Karpas-422 (cell line): ENCODE measurements around the gene RRAS2. TPM values are rescaled to one million over a fixed set of nuclear protein-coding genes. Genes with fewer than 3 reads are reported as not detected.
A peak's percentile ranks its signal among the peaks of the same experiment; 100 is the strongest.
"Not testable (repeated sequence)": the region's sequence is repeated elsewhere in the genome, so short reads cannot be mapped to it uniquely, and the experiment has no call there.

Source experiments
- DNase-seq: peaks from one replicate; pipeline ENCODE4 v3.0.0-alpha.2; 2015
- H2AFZ ChIP-seq: fragments of 200-600 bp; sonication (generic); 2 replicates; pipeline ENCODE4 v1.6.1; 2014; ENCODE audit warnings: antibody characterized with exemption, low read length, mixed read lengths
- H3K27ac ChIP-seq: fragments of 200-600 bp; sonication (generic); 2 replicates; pipeline ENCODE4 v1.5.1; 2014; ENCODE audit warnings: mild to moderate bottlenecking, low read length, moderate library complexity
- H3K27me3 ChIP-seq: fragments of 200-600 bp; sonication (generic); 2 replicates; pipeline ENCODE4 v1.6.1; 2014; ENCODE audit warnings: low read length, mixed read lengths
- H3K36me3 ChIP-seq: fragments of 200-600 bp; sonication (generic); 2 replicates; pipeline ENCODE4 v1.6.1; 2014; ENCODE audit warnings: low read length, mixed read lengths; ENCODE audit not compliant: insufficient read depth
- H3K4me1 ChIP-seq: fragments of 200-600 bp; sonication (generic); 2 replicates; pipeline ENCODE4 v1.6.1; 2014; ENCODE audit warnings: mild to moderate bottlenecking, low read length, mixed read lengths
- H3K4me2 ChIP-seq: fragments of 200-600 bp; sonication (generic); 2 replicates; pipeline ENCODE4 v1.6.1; 2014; ENCODE audit warnings: low read length, low read depth, mild to moderate bottlenecking; ENCODE audit not compliant: poor library complexity, severe bottlenecking
- H3K4me3 ChIP-seq: fragments of 200-600 bp; sonication (generic); 2 replicates; pipeline ENCODE4 v1.5.1; 2014; ENCODE audit warnings: mild to moderate bottlenecking, antibody characterized with exemption, low read length, mixed read lengths
- H3K79me2 ChIP-seq: fragments of 200-600 bp; sonication (generic); 2 replicates; pipeline ENCODE4 v1.6.1; 2014; ENCODE audit warnings: mild to moderate bottlenecking, low read length, mixed read lengths
- H3K9ac ChIP-seq: fragments of 200-600 bp; sonication (generic); 2 replicates; pipeline ENCODE4 v1.6.0; 2014; ENCODE audit warnings: low read length
- H3K9me2 ChIP-seq: fragments of 200-600 bp; sonication (generic), shearing (Covaris generic); replicated peaks from 2 replicates; pipeline ENCODE4 v1.6.0; 2014; ENCODE audit warnings: mild to moderate bottlenecking, low read length, moderate library complexity; ENCODE audit not compliant: insufficient read depth
- H3K9me3 ChIP-seq: fragments of 300-700, 200-600 bp; sonication (generic); 2 replicates; pipeline ENCODE4 v1.6.1; 2014; ENCODE audit warnings: low read length, mixed read lengths
- H4K20me1 ChIP-seq: fragments of 200-600 bp; sonication (generic); 2 replicates; pipeline ENCODE4 v1.6.1; 2014; ENCODE audit warnings: mild to moderate bottlenecking, antibody characterized with exemption, low read length, low read depth; ENCODE audit not compliant: insufficient read depth
- total RNA-seq: library from RNA; depleted of rRNA; stranded (reverse); fragments of >200 nt; shearing (Covaris generic); gene quantifications from 2 replicates; pipeline ENCODE4 v1.2.3, GENCODE V29; 2014; ENCODE audit warnings: low replicate concordance

Gene RRAS2
- total RNA-seq, 1 experiment from 2014 or later: 2.5 TPM

GRCh38 chr11:14253840-14254239, 105.1 kb downstream of the RRAS2 start:
- Histone ChIP-seq H3K27me3 (no peaks in the 10 kb centered on the region), H3K9me2 (no peaks in the 10 kb centered on the region), H3K9me3 (no peaks in the 10 kb centered on the region), H3K4me1 (no peaks in the 10 kb centered on the region), H3K79me2 (no peaks in the 10 kb centered on the region), H3K4me3 (no peak overlapping the region), H3K27ac (no peak overlapping the region), H3K36me3 (no peaks in the 10 kb centered on the region), H4K20me1 (no peaks in the 10 kb centered on the region), H2AFZ (no peak overlapping the region), H3K4me2 (no peak overlapping the region), H3K9ac (no peak overlapping the region)
- no peak for DNase-seq

GRCh38 chr11:14253421-14253820, 105.6 kb downstream of the RRAS2 start:
- Histone ChIP-seq H3K4me2 (no peak overlapping the region), H2AFZ (no peak overlapping the region), H3K79me2 (no peaks in the 10 kb centered on the region), H3K9me3 (no peaks in the 10 kb centered on the region), H3K9ac (no peak overlapping the region), H3K27me3 (no peaks in the 10 kb centered on the region), H4K20me1 (no peaks in the 10 kb centered on the region), H3K4me3 (no peak overlapping the region), H3K9me2 (no peaks in the 10 kb centered on the region), H3K36me3 (no peaks in the 10 kb centered on the region), H3K27ac (no peak overlapping the region), H3K4me1 (no peaks in the 10 kb centered on the region)
- no peak for DNase-seq

DNA sequence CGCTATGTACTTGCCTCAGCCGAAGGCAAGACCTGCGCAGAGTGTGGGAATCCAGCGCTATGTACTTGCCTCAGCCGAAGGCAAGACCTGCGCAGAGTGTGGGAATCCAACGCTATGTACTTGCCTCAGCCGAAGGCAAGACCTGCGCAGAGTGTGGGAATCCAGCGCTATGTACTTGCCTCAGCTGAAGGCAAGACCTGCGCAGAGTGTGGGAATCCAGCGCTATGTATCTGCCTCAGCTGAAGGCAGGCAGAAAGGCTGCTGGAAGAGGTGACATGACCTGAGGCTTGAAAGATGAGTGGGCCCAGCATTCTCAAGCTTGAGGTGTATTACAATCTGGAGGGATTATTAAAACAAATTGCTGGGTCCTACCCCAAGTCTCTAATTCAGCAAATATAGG, 106.5 kb downstream of the RRAS2 start:
- not testable (repeated sequence) for H3K27ac ChIP-seq, H3K4me2 ChIP-seq, H3K9ac ChIP-seq, H4K20me1 ChIP-seq, DNase-seq, H3K4me1 ChIP-seq, H2AFZ ChIP-seq, H3K4me3 ChIP-seq, H3K9me2 ChIP-seq, H3K79me2 ChIP-seq, H3K27me3 ChIP-seq, H3K9me3 ChIP-seq, H3K36me3 ChIP-seq

DNA sequence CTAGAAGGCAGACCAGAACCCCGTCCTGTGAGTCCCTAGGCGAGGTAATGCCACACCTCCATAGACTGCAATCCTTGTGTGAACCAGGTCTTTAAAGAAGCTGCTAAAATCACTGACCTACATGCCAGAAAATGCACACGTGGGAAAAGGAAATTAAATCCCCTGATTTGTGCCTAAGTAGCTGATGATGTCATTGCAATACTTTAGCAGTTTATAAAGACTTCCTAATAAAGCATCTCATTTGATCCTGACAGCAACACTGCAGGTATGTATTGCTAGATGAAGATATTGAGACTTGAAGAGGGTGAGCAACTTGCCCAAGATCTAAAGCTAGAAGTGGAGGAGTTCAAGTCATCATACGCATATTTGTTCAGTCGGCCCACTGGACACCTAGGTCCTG, 107.2 kb downstream of the RRAS2 start:
- no peak for DNase-seq
- no peaks in the 10 kb centered on the region for H3K27me3 ChIP-seq
- H3K4me2 ChIP-seq: no peak overlapping the region
- H3K79me2 ChIP-seq: no peaks in the 10 kb centered on the region
- no peaks in the 10 kb centered on the region for H3K4me1 ChIP-seq
- H3K9me3 ChIP-seq: no peaks in the 10 kb centered on the region
- no peaks in the 10 kb centered on the region for H3K36me3 ChIP-seq
- no peak overlapping the region for H2AFZ ChIP-seq
- H3K4me3 ChIP-seq: no peak overlapping the region
- H3K9me2 ChIP-seq: no peaks in the 10 kb centered on the region
- H4K20me1 ChIP-seq: no peaks in the 10 kb centered on the region
- no peak overlapping the region for H3K27ac ChIP-seq
- no peak overlapping the region for H3K9ac ChIP-seq

DNA sequence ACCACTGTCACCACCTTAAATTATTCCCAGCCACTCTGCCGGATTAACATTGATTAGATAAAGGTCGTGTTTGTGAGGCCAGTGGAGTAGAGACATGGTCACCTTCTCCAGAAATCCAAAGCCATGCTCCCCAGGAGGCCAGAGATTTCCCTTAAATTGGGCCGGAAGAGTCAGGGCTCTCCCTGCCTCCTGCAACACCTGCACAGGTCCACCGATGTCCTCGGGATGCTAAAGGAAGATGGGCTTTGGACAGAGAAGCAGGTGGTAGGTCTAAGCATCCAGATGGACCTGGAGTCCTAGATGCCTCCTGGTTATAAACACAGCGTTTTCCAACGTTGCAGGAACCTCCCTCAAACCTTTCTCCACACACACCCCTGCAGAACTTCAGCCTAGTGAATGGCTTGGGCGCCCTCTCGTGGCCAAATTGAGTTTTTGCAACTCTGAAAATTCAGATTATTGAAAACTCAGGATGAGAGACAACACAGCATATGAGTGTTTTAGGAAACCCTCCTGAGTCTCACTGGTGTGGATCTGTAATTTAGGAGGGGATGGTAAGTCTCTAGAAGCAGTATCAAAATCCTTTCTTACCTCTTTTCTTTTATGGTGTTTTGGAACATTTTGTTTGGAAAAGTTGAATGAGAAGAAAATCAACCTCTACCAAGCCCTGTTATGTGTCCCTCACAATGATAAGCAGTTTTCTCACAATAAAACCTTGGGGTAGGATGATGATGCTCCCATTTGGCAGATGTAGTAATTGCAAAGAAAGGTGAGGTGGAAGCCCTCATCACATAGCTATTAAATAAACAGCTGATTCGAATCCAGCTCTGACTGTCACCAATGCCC, 109.6 kb downstream of the RRAS2 start:
- H3K9me3 ChIP-seq: no peaks in the 10 kb centered on the region
- peak; percentile 78 for DNase-seq
- no peaks in the 10 kb centered on the region for H3K27me3 ChIP-seq
- H3K36me3 ChIP-seq: no peaks in the 10 kb centered on the region
- H3K4me2 ChIP-seq: no peak overlapping the region
- no peaks in the 10 kb centered on the region for H3K4me1 ChIP-seq
- no peaks in the 10 kb centered on the region for H4K20me1 ChIP-seq
- H3K79me2 ChIP-seq: no peaks in the 10 kb centered on the region
- H3K27ac ChIP-seq: no peak overlapping the region
- H3K9ac ChIP-seq: no peak overlapping the region
- no peak overlapping the region for H2AFZ ChIP-seq
- H3K4me3 ChIP-seq: no peak overlapping the region
- H3K9me2 ChIP-seq: no peaks in the 10 kb centered on the region

DNA sequence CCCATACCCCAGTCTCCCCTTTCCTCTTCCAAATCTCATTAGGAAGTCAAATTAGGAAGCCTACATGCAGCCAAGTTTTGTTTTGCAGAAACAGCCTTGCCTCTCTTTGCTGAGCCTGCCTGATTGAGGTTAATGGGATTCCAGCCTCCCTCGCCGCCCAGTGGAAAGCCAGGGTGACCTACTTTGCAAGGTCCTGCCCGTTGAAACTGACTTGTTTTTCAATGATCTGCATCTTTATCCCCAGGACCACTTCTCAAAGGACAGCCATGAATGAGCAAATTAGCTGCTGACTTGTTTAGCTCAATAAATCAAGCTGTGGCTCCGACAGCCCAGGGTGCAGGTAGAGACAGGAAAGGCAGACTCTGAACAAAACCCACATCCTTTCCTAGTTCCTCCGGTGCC, 110.4 kb downstream of the RRAS2 start:
- Histone ChIP-seq H3K79me2 (no peaks in the 10 kb centered on the region), H3K27me3 (no peaks in the 10 kb centered on the region), H3K9me3 (no peaks in the 10 kb centered on the region), H2AFZ (no peak overlapping the region), H3K9me2 (no peaks in the 10 kb centered on the region), H3K36me3 (no peaks in the 10 kb centered on the region), H3K27ac (no peak overlapping the region), H3K4me2 (no peak overlapping the region), H3K9ac (no peak overlapping the region), H4K20me1 (no peaks in the 10 kb centered on the region), H3K4me1 (no peaks in the 10 kb centered on the region), H3K4me3 (no peak overlapping the region)
- no peak for DNase-seq

GRCh38 chr11:14245444-14245843, 113.5 kb downstream of the RRAS2 start:
- no peaks in the 10 kb centered on the region for H3K4me1 ChIP-seq
- no peaks in the 10 kb centered on the region for H3K27me3 ChIP-seq
- DNase-seq: no peak
- no peaks in the 10 kb centered on the region for H4K20me1 ChIP-seq
- no peak overlapping the region for H3K9ac ChIP-seq
- no peak overlapping the region for H2AFZ ChIP-seq
- H3K9me2 ChIP-seq: no peaks in the 10 kb centered on the region
- H3K4me3 ChIP-seq: no peak overlapping the region
- H3K27ac ChIP-seq: no peak overlapping the region
- no peak overlapping the region for H3K4me2 ChIP-seq
- no peaks in the 10 kb centered on the region for H3K79me2 ChIP-seq
- H3K36me3 ChIP-seq: no peaks in the 10 kb centered on the region
- H3K9me3 ChIP-seq: no peaks in the 10 kb centered on the region

DNA sequence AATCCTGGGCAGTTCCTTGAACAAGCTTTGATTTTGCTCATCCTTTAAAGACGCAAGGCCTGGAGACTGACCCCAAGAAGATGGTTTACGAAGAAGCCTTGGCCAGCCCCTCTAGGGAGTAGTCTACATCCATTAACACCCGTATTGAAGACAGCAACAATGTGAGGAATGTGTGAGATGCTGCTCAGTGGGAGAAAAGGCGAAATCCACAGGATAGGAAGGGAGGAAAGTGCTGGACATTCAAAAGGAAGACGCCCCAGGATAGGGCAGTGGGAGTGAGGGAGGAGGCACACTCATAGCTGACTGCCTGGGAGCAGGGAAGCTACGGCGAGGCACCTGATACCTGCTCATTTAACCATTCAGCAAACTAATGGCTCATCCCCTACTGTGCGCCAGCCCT, 114.1 kb downstream of the RRAS2 start:
- H2AFZ ChIP-seq: no peak overlapping the region
- no peaks in the 10 kb centered on the region for H3K4me1 ChIP-seq
- H3K4me3 ChIP-seq: no peak overlapping the region
- no peak for DNase-seq
- no peak overlapping the region for H3K4me2 ChIP-seq
- H3K9me3 ChIP-seq: no peaks in the 10 kb centered on the region
- no peaks in the 10 kb centered on the region for H3K36me3 ChIP-seq
- no peaks in the 10 kb centered on the region for H3K27me3 ChIP-seq
- H3K27ac ChIP-seq: no peak overlapping the region
- H4K20me1 ChIP-seq: no peaks in the 10 kb centered on the region
- H3K79me2 ChIP-seq: no peaks in the 10 kb centered on the region
- no peak overlapping the region for H3K9ac ChIP-seq
- H3K9me2 ChIP-seq: no peaks in the 10 kb centered on the region
